HepG2 (cell line): Measurements from ENCODE around the gene ARHGAP32.

Experiments
- BRCA1 ChIP-seq: sonication (generic); formaldehyde crosslinking; IDR thresholded peaks from 2 replicates; pipeline ENCODE4 v1.4.0; 2020; ENCODE audit warnings: missing genetic modification reagents
- CENPBD1 ChIP-seq: sonication (generic); formaldehyde crosslinking; IDR thresholded peaks from 2 replicates; pipeline ENCODE4 v1.8.0; 2022; ENCODE audit warnings: missing genetic modification reagents, low read depth, mild to moderate bottlenecking, borderline replicate concordance
- CTCF ChIP-seq: sonication (generic); formaldehyde crosslinking; IDR thresholded peaks from 2 replicates; pipeline ENCODE4 v1.5.0; 2020; ENCODE audit warnings: mild to moderate bottlenecking, missing genetic modification reagents, moderate library complexity
- MIER2 ChIP-seq: IDR thresholded peaks from 2 replicates; pipeline ENCODE4 v1.6.1; 2016; ENCODE audit warnings: missing biosample characterization, missing genetic modification reagents
- POLR2A ChIP-seq, 2 experiments: IDR thresholded peaks; 2 replicates each; pipeline ENCODE4 v1.6.1; 2011; ENCODE audit warnings: low read depth in 2 of 2, low read length in 2 of 2, mild to moderate bottlenecking in 1 of 2, moderate library complexity in 1 of 2; ENCODE audit not compliant: insufficient read depth in 1 of 2
- RNF2 ChIP-seq: fragments of 450-650 bp; conservative IDR thresholded peaks from 2 replicates; pipeline ENCODE4 v1.6.1; 2016; ENCODE audit warnings: low read depth
- ZNF691 ChIP-seq: sonication (generic); formaldehyde crosslinking; IDR thresholded peaks from 2 replicates; pipeline ENCODE4 v1.4.0; 2020; ENCODE audit warnings: missing genetic modification reagents, low read depth, mild to moderate bottlenecking, borderline replicate concordance

- no peak for TF ChIP-seq MIER2 (CRISPR knock-in tag)
- TF ChIP-seq ZNF691 (CRISPR knock-in tag) = no peak
- no peak for TF ChIP-seq CTCF (CRISPR knock-in tag)
- no peak for TF ChIP-seq POLR2A (IDR thresholded peaks at IDR 0.05; ENCODE audit: insufficient read depth in 1 of 2, low read depth in 2 of 2, low read length in 2 of 2)
- no peak for TF ChIP-seq CENPBD1 (CRISPR knock-in tag)
- TF ChIP-seq RNF2 = no peak
- TF ChIP-seq BRCA1 (CRISPR knock-in tag) = no peak
Measured at GRCh38 chr11:129195682-129196081, 3.6 kb upstream of the ARHGAP32 start.
